Tibial nerve (tissue), 4 donors: ENCODE data around the gene VDAC1. TPM values are rescaled to one million over a fixed set of nuclear protein-coding genes. Genes with fewer than 3 reads are reported as not detected.

Experiments used
- DNase-seq, 2 donors: peaks; one replicate each; pipeline ENCODE4 v3.0.0-alpha.2; 2019; ENCODE audit warnings: low spot score in 2 of 2
- H3K27ac ChIP-seq, 4 donors: fragments of 200-600 bp; sonication (generic) in 3 of 4; one replicate each; pipeline ENCODE4 v1.5.1; 2017 to 2019; ENCODE audit warnings: mild to moderate bottlenecking in 1 of 4
- H3K27me3 ChIP-seq, 2 donors: fragments of 200-600 bp; sonication (generic) in 1 of 2; one replicate each; pipeline versions ENCODE4 v1.5.1 to v1.6.0; 2017 to 2019
- H3K36me3 ChIP-seq, 3 donors: fragments of 200-600 bp; sonication (generic); one replicate each; pipeline ENCODE4 v1.5.1; 2018 to 2019
- H3K4me1 ChIP-seq, 4 donors: fragments of 200-600 bp; sonication (generic) in 3 of 4; one replicate each; pipeline ENCODE4 v1.5.1; 2017 to 2019
- H3K4me3 ChIP-seq, 4 donors: fragments of 200-600 bp; sonication (generic) in 3 of 4; one replicate each; pipeline ENCODE4 v1.5.1; 2017 to 2019; ENCODE audit warnings: mild to moderate bottlenecking in 1 of 4, moderate library complexity in 1 of 4
- H3K9me3 ChIP-seq, 4 donors: fragments of 200-600 bp; sonication (generic) in 3 of 4; one replicate each; pipeline ENCODE4 v1.5.1; 2017 to 2019
- EP300 ChIP-seq, 2 donors: sonication (generic); formaldehyde crosslinking; IDR thresholded peaks; one replicate each; pipeline ENCODE4 v1.6.1; 2017; ENCODE audit warnings: antibody characterized with exemption in 2 of 2, mild to moderate bottlenecking in 1 of 2
- POLR2A ChIP-seq, 2 donors: fragments of 450-650 bp; IDR thresholded peaks; one replicate each; pipeline ENCODE4 v1.6.1; 2017; ENCODE audit warnings: antibody characterized with exemption in 2 of 2, mild to moderate bottlenecking in 2 of 2, moderate library complexity in 2 of 2
- WGBS, 2 donors: methylation state at CpG; one replicate each; pipeline ENCODE4 v1.1.5; 2018; 5-methylcytosine and 5-hydroxymethylcytosine counted together
- total RNA-seq, 4 donors: library from RNA; depleted of rRNA; stranded (reverse); fragments of >200 nt; gene quantifications; one replicate each; pipeline ENCODE4 v1.1.0, GENCODE V29; 2016
- TF ChIP-seq, protein P1 (sequence below), 5 experiments: fragments of 200-600 bp in 3 of 5; fragments of 450-650 bp in 2 of 5; sonication (generic) in 3 of 5; IDR thresholded peaks; one replicate each; pipeline ENCODE4 v1.5.1; 2016 to 2019; ENCODE audit warnings: antibody characterized with exemption in 5 of 5, mild to moderate bottlenecking in 3 of 5, moderate library complexity in 2 of 5

The VDAC1 gene
- total RNA-seq, 4 donors from 2014 or later: 64.7 to 103 (median 71.9) TPM

DNA sequence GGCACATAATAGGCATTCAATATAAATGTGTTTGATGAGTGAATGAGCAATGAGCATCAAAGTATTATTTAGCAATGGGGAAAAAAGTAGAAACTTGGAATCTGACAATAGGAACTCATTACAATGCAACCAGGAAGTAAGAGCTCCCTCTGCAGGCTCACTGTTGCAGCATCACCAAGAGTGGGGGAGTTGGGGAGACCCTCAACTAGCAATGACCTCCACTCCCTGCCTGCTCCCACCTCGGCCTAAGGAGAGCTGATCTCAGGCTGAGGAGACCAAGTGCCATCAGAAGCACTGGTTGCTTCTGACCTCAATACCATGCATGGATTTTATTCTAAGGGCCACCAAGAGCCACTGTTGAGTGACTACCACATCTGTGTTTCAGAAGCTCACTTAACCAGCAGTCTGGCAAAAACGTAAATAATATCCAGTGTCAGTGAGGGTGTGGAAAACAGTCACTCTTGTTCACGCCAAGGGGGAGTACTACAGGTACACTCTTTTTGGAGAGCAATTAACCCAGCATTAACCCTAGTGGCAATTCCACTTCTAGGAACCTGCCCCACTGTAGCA lies 8.0 kb downstream of the VDAC1 start:
- no peaks in the 10 kb centered on the region for H3K9me3 ChIP-seq
- WGBS, 2 donors: 77 to 83% methylated on average over 3 of the region's 3 CpGs
- DNase-seq: no peak
- no peak overlapping the region for H3K27ac ChIP-seq
- peaks cover 0 to 98% (median 49%) of the 10 kb centered on the region in 4 donors for H3K4me1 ChIP-seq
- no peaks in the 10 kb centered on the region for H3K27me3 ChIP-seq
- no peak for TF ChIP-seq EP300 (IDR thresholded peaks at IDR 0.05)
- no peak for TF ChIP-seq POLR2A (IDR thresholded peaks at IDR 0.05)
- TF ChIP-seq, protein P1, sequence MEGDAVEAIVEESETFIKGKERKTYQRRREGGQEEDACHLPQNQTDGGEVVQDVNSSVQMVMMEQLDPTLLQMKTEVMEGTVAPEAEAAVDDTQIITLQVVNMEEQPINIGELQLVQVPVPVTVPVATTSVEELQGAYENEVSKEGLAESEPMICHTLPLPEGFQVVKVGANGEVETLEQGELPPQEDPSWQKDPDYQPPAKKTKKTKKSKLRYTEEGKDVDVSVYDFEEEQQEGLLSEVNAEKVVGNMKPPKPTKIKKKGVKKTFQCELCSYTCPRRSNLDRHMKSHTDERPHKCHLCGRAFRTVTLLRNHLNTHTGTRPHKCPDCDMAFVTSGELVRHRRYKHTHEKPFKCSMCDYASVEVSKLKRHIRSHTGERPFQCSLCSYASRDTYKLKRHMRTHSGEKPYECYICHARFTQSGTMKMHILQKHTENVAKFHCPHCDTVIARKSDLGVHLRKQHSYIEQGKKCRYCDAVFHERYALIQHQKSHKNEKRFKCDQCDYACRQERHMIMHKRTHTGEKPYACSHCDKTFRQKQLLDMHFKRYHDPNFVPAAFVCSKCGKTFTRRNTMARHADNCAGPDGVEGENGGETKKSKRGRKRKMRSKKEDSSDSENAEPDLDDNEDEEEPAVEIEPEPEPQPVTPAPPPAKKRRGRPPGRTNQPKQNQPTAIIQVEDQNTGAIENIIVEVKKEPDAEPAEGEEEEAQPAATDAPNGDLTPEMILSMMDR (IDR thresholded peaks at IDR 0.05): peak in 2 of 5 experiments; percentile 25 to 26
- peaks cover 0 to 2% (median 0%) of the 10 kb centered on the region in 3 donors for H3K36me3 ChIP-seq
- H3K4me3 ChIP-seq: no peak overlapping the region

- H3K9me3 ChIP-seq: no peaks in the 10 kb centered on the region
- peak overlapping the region in 3 of 4 donors; percentile 37 to 54 (median 46) for H3K27ac ChIP-seq
- DNase-seq: no peak
- WGBS, 2 donors: 52 to 55% methylated on average over 7 of the region's 7 CpGs
- H3K27me3 ChIP-seq: no peaks in the 10 kb centered on the region
- H3K36me3 ChIP-seq: peaks cover 0 to 9% (median 0%) of the 10 kb centered on the region in 3 donors
- peak overlapping the region in 1 of 4 donors; percentile 14 for H3K4me3 ChIP-seq
- no peak for TF ChIP-seq POLR2A (IDR thresholded peaks at IDR 0.05)
- TF ChIP-seq, protein P1 (IDR thresholded peaks at IDR 0.05): no peak
- TF ChIP-seq EP300 (IDR thresholded peaks at IDR 0.05): no peak
- peaks cover 0 to 94% (median 45%) of the 10 kb centered on the region in 4 donors for H3K4me1 ChIP-seq
Measured at GRCh38 chr5:133995883-133996563, 8.8 kb downstream of the VDAC1 start.

DNA sequence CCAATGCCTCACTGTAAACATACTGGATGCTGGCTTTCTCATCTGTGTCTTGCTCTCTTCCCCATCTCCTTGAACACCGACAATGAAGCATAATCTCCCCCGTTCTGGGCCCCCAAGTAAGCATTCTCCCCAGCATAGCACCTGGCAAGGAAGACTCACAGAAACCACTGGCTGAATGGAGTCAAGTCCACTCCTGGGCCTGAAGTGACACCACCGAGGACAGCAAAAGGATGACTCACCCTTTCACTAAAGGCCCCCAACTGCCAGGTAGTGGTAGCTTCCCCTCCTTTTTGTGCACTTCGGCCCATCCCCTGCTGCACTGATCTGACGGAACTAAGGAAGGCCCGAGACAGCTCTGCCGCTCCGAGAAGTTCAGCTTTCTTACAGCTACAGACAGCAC lies 9.4 kb downstream of the VDAC1 start:
- no peak for DNase-seq
- WGBS, 2 donors: 45 to 52% methylated on average over 8 of the region's 8 CpGs
- peaks cover 0 to 87% (median 41%) of the 10 kb centered on the region in 4 donors for H3K4me1 ChIP-seq
- H3K9me3 ChIP-seq: no peaks in the 10 kb centered on the region
- peak overlapping the region in 2 of 4 donors; percentile 46 to 54 for H3K27ac ChIP-seq
- TF ChIP-seq, protein P1 (IDR thresholded peaks at IDR 0.05): no peak
- no peak for TF ChIP-seq EP300 (IDR thresholded peaks at IDR 0.05)
- TF ChIP-seq POLR2A (IDR thresholded peaks at IDR 0.05): no peak
- no peak overlapping the region for H3K4me3 ChIP-seq
- H3K27me3 ChIP-seq: no peaks in the 10 kb centered on the region
- peaks cover 0 to 16% (median 6%) of the 10 kb centered on the region in 3 donors for H3K36me3 ChIP-seq

GRCh38 chr5:133994990-133995333 lies 9.8 kb downstream of the VDAC1 start:
- peaks cover 0 to 20% (median 9%) of the 10 kb centered on the region in 3 donors for H3K36me3 ChIP-seq
- H3K27ac ChIP-seq: peak overlapping the region in 2 of 4 donors; percentile 46 to 54
- TF ChIP-seq, protein P1 (IDR thresholded peaks at IDR 0.05): no peak
- TF ChIP-seq EP300 (IDR thresholded peaks at IDR 0.05) (no peak), POLR2A (IDR thresholded peaks at IDR 0.05) (no peak)
- peaks cover 0 to 83% (median 37%) of the 10 kb centered on the region in 4 donors for H3K4me1 ChIP-seq
- no peaks in the 10 kb centered on the region for H3K9me3 ChIP-seq
- H3K4me3 ChIP-seq: no peak overlapping the region
- DNase-seq: no peak
- WGBS, 2 donors: 71 to 75% methylated on average over 6 of the region's 6 CpGs
- H3K27me3 ChIP-seq: no peaks in the 10 kb centered on the region
